ENCODE data around the gene ACVR1B. TPM values are rescaled to one million over a fixed set of nuclear protein-coding genes. Genes with fewer than 3 reads are reported as not detected.

The ACVR1B gene
- total and polyA plus RNA-seq, 2 of the 8 experiments (the other 6 are each of a cell fraction or from before 2014, with no cell fraction given): 16.0 to 19.2 TPM

- H3K56ac ChIP-seq (replicated peaks; ENCODE audit: insufficient read length, low read depth, low read length): no peak overlapping the region
- FAIRE-seq (no peak), DNase-seq (ENCODE audit: low read depth in 1 of 2, low spot score in 2 of 2) (no peak)
- no peak overlapping the region for H2BK20ac ChIP-seq (ENCODE audit: low read length)
- H3K14ac ChIP-seq (ENCODE audit: insufficient read length): no peak overlapping the region
- H3K4me3 ChIP-seq (ENCODE audit: extremely low read depth in 1 of 4, insufficient read depth in 2 of 4, low read depth in 3 of 4, low read length in 4 of 4): no peak overlapping the region
- H4K5ac ChIP-seq (ENCODE audit: insufficient read length, low read depth, low read length): no peak overlapping the region
- ChIA-PET CTCF (ENCODE audit: partially characterized antibody) (interaction anchor here (0.6 to 2.0 kb wide), 9 partner anchors 9 to 1949 kb away, joined by 3 to 10 read pairs (median 4); partner anchors contain the start of genes ACVRL1 and NR4A1), POLR2A (ENCODE audit: partially characterized antibody) (interaction anchor here (0.9 kb wide), 1 partner anchor 45 kb away, joined by 3 read pairs; no protein-coding TSS in a partner anchor)
- H3K23ac ChIP-seq (ENCODE audit: insufficient read length): no peak overlapping the region
- no peak overlapping the region for H2AFZ ChIP-seq (ENCODE audit: low read length)
- H3K4me1 ChIP-seq (replicated peaks in 1 of 4; ENCODE audit: control insufficient read depth in 3 of 4, insufficient read depth in 4 of 4, low read length in 3 of 4): peaks cover 2 to 12% (median 7%) of the 10 kb centered on the region in 4 experiments
- H2AK5ac ChIP-seq (ENCODE audit: low read depth, low read length): no peak overlapping the region
- H3K27me3 ChIP-seq (replicated peaks in 1 of 4; ENCODE audit: control insufficient read depth in 3 of 4, extremely low read depth in 1 of 4, insufficient read depth in 3 of 4, low read length in 3 of 4): peaks cover 0 to 2% (median 0%) of the 10 kb centered on the region in 4 experiments; a peak in 1 of 7 replicates
- H3K36me3 ChIP-seq (ENCODE audit: control insufficient read depth in 2 of 4, insufficient read depth in 4 of 4, low read length in 3 of 4): no peaks in the 10 kb centered on the region
- no peak overlapping the region for H2BK5ac ChIP-seq (ENCODE audit: low read depth, low read length)
- H2BK120ac ChIP-seq (replicated peaks; ENCODE audit: low read depth, low read length): no peak overlapping the region
- H3K18ac ChIP-seq (ENCODE audit: extremely low read depth, low read length): no peak overlapping the region
- H4K8ac ChIP-seq (ENCODE audit: extremely low read depth, insufficient read depth, low read length): peak overlapping the region; percentile 72; the same call in 1 of the 2 replicates
- H3K9me3 ChIP-seq (ENCODE audit: insufficient read depth in 2 of 2, low read depth in 1 of 2, low read length in 1 of 2): no peaks in the 10 kb centered on the region
- no peak overlapping the region; the same call in 1 of the 2 replicates for H3K27ac ChIP-seq (ENCODE audit: low read depth, low read length)
- H3K9ac ChIP-seq (replicated peaks in 1 of 4; ENCODE audit: extremely low read depth in 1 of 4, low read depth in 3 of 4, low read length in 3 of 4): no peak overlapping the region
- no peak overlapping the region for H3K4ac ChIP-seq (replicated peaks; ENCODE audit: insufficient read length, low read depth, low read length)
- no peak overlapping the region for H2BK12ac ChIP-seq (ENCODE audit: low read depth, low read length)
- H3K79me1 ChIP-seq (ENCODE audit: low read depth, low read length): no peaks in the 10 kb centered on the region
- H4K91ac ChIP-seq (replicated peaks; ENCODE audit: insufficient read length, low read length): no peak overlapping the region
- H2BK15ac ChIP-seq (ENCODE audit: low read length): no peak overlapping the region
- no peaks in the 10 kb centered on the region for H4K20me1 ChIP-seq (replicated peaks in 1 of 2; ENCODE audit: control insufficient read depth in 1 of 2, insufficient read depth in 2 of 2, low read length in 2 of 2)
- TF ChIP-seq KDM5A (IDR thresholded peaks at IDR 0.05; ENCODE audit: low read length) (no peak), CBX8 (IDR thresholded peaks at IDR 0.05; ENCODE audit: borderline replicate concordance, low read depth, low read length) (no peak), YY1 (IDR thresholded peaks at IDR 0.05; ENCODE audit: low read depth, low read length) (no peak), GTF2F1 (IDR thresholded peaks at IDR 0.05; ENCODE audit: borderline replicate concordance, low read depth, low read length) (no peak), SIRT6 (IDR thresholded peaks at IDR 0.05; ENCODE audit: low read length) (no peak), MAX (IDR thresholded peaks at IDR 0.05) (no peak), BCL11A (IDR thresholded peaks at IDR 0.05; ENCODE audit: low read depth in 2 of 2, low read length in 2 of 2) (no peak), TBP (IDR thresholded peaks at IDR 0.05; ENCODE audit: low read depth, low read length) (no peak), TAF1 (IDR thresholded peaks at IDR 0.05; ENCODE audit: low read depth, low read length) (no peak), POU5F1 (IDR thresholded peaks at IDR 0.05; ENCODE audit: low read depth, low read length) (no peak)
- no peak overlapping the region for H3K4me2 ChIP-seq (ENCODE audit: insufficient read depth in 1 of 2, low read depth in 2 of 2, low read length in 2 of 2)
- 88% methylated on average over 16 of the region's 16 CpGs; no CpG with 5 or more reads in 1 of the 2 experiments for WGBS, 2 experiments (ENCODE audit: extremely low coverage in 1 of 2, insufficient coverage in 1 of 2, insufficient read length in 1 of 2, insufficient replicate concordance in 2 of 2, low coverage in 1 of 2, low lambda C conversion rate in 2 of 2, missing lambda C conversion rate in 1 of 2)
- H3K79me2 ChIP-seq (ENCODE audit: control insufficient read depth in 1 of 2, insufficient read depth in 2 of 2, low read length in 2 of 2): no peaks in the 10 kb centered on the region
- no peaks in the 10 kb centered on the region for H3K23me2 ChIP-seq (ENCODE audit: low read depth, low read length)
Measured at GRCh38 chr12:51917746-51918453, 33.6 kb upstream of the ACVR1B start.
